Mesenchymal stem cell (in vitro differentiated cells and primary cell): ENCODE measurements around the gene PTPRN2.

ENCODE experiments used
- DNase-seq: peaks from one replicate; pipeline ENCODE4 v3.0.0-alpha.2; 2013
- H2AFZ ChIP-seq: one replicate; pipeline ENCODE4 v1.6.1; 2013; ENCODE audit warnings: low read depth, mild to moderate bottlenecking, control low read depth, inconsistent platforms, low read length, moderate library complexity
- H2AK5ac ChIP-seq: 2 replicates; pipeline ENCODE4 v1.6.1; 2013; ENCODE audit warnings: low read length, moderate library complexity, mild to moderate bottlenecking, inconsistent platforms; ENCODE audit not compliant: severe bottlenecking
- H2BK120ac ChIP-seq: one replicate; pipeline ENCODE4 v1.6.1; 2013; ENCODE audit warnings: low read depth, mild to moderate bottlenecking, inconsistent platforms, low read length, moderate library complexity
- H2BK12ac ChIP-seq, 2 experiments: one replicate each; pipeline ENCODE4 v1.6.1; 2013; ENCODE audit warnings: inconsistent platforms in 2 of 2, low read length in 2 of 2, mild to moderate bottlenecking in 2 of 2, moderate library complexity in 2 of 2, control low read depth in 1 of 2
- H2BK15ac ChIP-seq: one replicate; pipeline ENCODE4 v1.6.1; 2013; ENCODE audit warnings: mild to moderate bottlenecking, low read depth, inconsistent platforms; ENCODE audit not compliant: poor library complexity, severe bottlenecking
- H2BK5ac ChIP-seq: 2 replicates; pipeline ENCODE4 v1.6.1; 2013; ENCODE audit warnings: low read depth, mild to moderate bottlenecking, low read length, control low read depth, inconsistent platforms; ENCODE audit not compliant: poor library complexity, severe bottlenecking
- H3K14ac ChIP-seq, 2 experiments: one replicate each; pipeline ENCODE4 v1.6.1; 2013; ENCODE audit warnings: inconsistent platforms in 2 of 2, low read length in 2 of 2, control low read depth in 1 of 2, mild to moderate bottlenecking in 1 of 2, moderate library complexity in 1 of 2
- H3K18ac ChIP-seq, 2 experiments: one replicate each; pipeline ENCODE4 v1.6.1; 2013; ENCODE audit warnings: inconsistent platforms in 2 of 2, low read length in 2 of 2, control low read depth in 1 of 2, low read depth in 1 of 2, mild to moderate bottlenecking in 1 of 2
- H3K23ac ChIP-seq, 2 experiments: one replicate each; pipeline ENCODE4 v1.6.1; 2013; ENCODE audit warnings: inconsistent platforms in 2 of 2, low read length in 2 of 2, mild to moderate bottlenecking in 2 of 2, moderate library complexity in 2 of 2, control low read depth in 1 of 2
- H3K27ac ChIP-seq: 2 replicates; pipeline ENCODE4 v1.5.1; 2013; ENCODE audit warnings: mild to moderate bottlenecking, moderate library complexity, low read length, control low read depth, inconsistent platforms; ENCODE audit not compliant: poor library complexity, severe bottlenecking
- H3K27me3 ChIP-seq, 2 experiments: 2 replicates each; pipeline versions ENCODE4 v1.6.1 to v1.7.0; 2013; ENCODE audit warnings: low read length in 2 of 2, mild to moderate bottlenecking in 2 of 2, moderate library complexity in 2 of 2, control low read depth in 1 of 2, inconsistent platforms in 1 of 2; ENCODE audit not compliant: control insufficient read depth in 1 of 2, insufficient read depth in 1 of 2
- H3K36me3 ChIP-seq, 2 experiments: 2 replicates each; pipeline versions ENCODE4 v1.6.1 to v1.7.0; 2013; ENCODE audit warnings: low read length in 2 of 2, control low read depth in 1 of 2, inconsistent platforms in 1 of 2, low read depth in 1 of 2, mild to moderate bottlenecking in 1 of 2; ENCODE audit not compliant: insufficient read depth in 2 of 2, control insufficient read depth in 1 of 2
- H3K4ac ChIP-seq, 2 experiments: one replicate each; pipeline ENCODE4 v1.6.1; 2013; ENCODE audit warnings: inconsistent platforms in 2 of 2, low read length in 2 of 2, mild to moderate bottlenecking in 2 of 2, moderate library complexity in 2 of 2, control low read depth in 1 of 2, low read depth in 1 of 2
- H3K4me1 ChIP-seq: 2 replicates; pipeline ENCODE4 v1.6.1; 2013; ENCODE audit warnings: low read depth, low read length, control low read depth; ENCODE audit not compliant: control insufficient read depth, insufficient read depth
- H3K4me2 ChIP-seq: 2 replicates; pipeline ENCODE4 v1.6.1; 2013; ENCODE audit warnings: low read length, mild to moderate bottlenecking, inconsistent platforms; ENCODE audit not compliant: poor library complexity, severe bottlenecking
- H3K4me3 ChIP-seq, 2 experiments: 2 replicates each; pipeline versions ENCODE4 v1.5.1 to v1.7.0; 2013; ENCODE audit warnings: low read length in 2 of 2, mild to moderate bottlenecking in 2 of 2, control low read depth in 1 of 2, low read depth in 1 of 2; ENCODE audit not compliant: insufficient read depth in 1 of 2
- H3K79me1 ChIP-seq: replicated peaks from 2 replicates; pipeline ENCODE4 v1.6.1; 2013; ENCODE audit warnings: mild to moderate bottlenecking, control low read depth, low read length, inconsistent platforms; ENCODE audit not compliant: poor library complexity, severe bottlenecking
- H3K9ac ChIP-seq: 2 replicates; pipeline ENCODE4 v1.7.0; 2013; ENCODE audit warnings: mild to moderate bottlenecking, low read length, moderate library complexity
- H3K9me3 ChIP-seq: 2 replicates; pipeline ENCODE4 v1.7.0; 2013; ENCODE audit warnings: mild to moderate bottlenecking, low read length; ENCODE audit not compliant: control insufficient read depth
- H4K8ac ChIP-seq: one replicate; pipeline ENCODE4 v1.6.1; 2013; ENCODE audit warnings: inconsistent platforms, mild to moderate bottlenecking, low read length, moderate library complexity
- H4K91ac ChIP-seq: one replicate; pipeline ENCODE4 v1.6.1; 2013; ENCODE audit warnings: mild to moderate bottlenecking, low read length, inconsistent platforms
- WGBS: methylation state at CpG from one replicate; pipeline ENCODE4 v1.1.7; 2013; ENCODE audit warnings: mixed read lengths; 5-methylcytosine and 5-hydroxymethylcytosine counted together

PTPRN2 gene

DNA sequence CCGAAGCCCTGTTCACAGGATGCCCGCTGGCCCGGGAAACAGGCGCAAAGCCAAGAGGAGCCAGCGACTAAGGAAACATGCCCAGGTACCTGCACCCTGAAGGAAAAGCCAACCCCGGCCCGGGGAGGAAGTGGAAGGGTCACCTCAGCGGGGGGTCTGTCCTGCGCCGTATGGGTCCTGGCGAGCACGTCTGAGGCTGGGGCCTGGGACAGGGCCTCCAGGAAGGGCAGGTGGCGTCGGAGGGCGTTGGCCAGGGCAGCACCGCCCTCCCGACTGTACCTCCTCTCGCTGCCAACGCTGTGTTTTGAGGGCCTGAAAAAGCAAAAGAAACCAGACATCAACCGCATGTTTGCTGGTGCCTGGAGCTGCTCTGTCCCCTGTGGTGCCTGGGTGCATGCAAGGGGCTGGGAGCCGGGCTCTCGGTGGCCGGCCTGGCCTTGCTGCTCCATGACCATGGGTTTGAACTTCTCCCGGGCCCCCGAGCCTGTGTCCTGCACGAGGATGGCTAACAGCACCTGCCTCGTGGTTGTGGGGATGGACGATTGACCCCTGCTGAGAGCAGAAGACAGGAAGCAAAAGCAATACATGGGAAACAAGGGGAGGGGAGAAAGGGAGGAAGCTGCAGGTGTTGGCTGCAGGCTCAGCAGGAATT is 395.3 kb downstream of the PTPRN2 start:
- no peak overlapping the region for H2BK15ac ChIP-seq
- H2AFZ ChIP-seq: no peak overlapping the region
- H2BK12ac ChIP-seq: no peak overlapping the region
- 83% methylated on average over 28 of the region's 28 CpGs for WGBS
- no peak overlapping the region for H3K4ac ChIP-seq
- DNase-seq: no peak
- H4K91ac ChIP-seq: no peak overlapping the region
- H3K79me1 ChIP-seq: no peaks in the 10 kb centered on the region
- no peak overlapping the region for H2BK5ac ChIP-seq
- no peaks in the 10 kb centered on the region for H3K27me3 ChIP-seq
- H4K8ac ChIP-seq: no peak overlapping the region
- H3K4me2 ChIP-seq: no peak overlapping the region
- H2AK5ac ChIP-seq: no peak overlapping the region
- H3K27ac ChIP-seq: no peak overlapping the region
- no peak overlapping the region for H3K4me3 ChIP-seq
- H3K4me1 ChIP-seq: no peaks in the 10 kb centered on the region
- H3K36me3 ChIP-seq: no peaks in the 10 kb centered on the region
- no peak overlapping the region for H3K18ac ChIP-seq
- H3K9me3 ChIP-seq: peaks cover 15% of the 10 kb centered on the region
- H2BK120ac ChIP-seq: no peak overlapping the region
- no peak overlapping the region for H3K14ac ChIP-seq
- no peak overlapping the region for H3K9ac ChIP-seq
- no peak overlapping the region for H3K23ac ChIP-seq

DNA sequence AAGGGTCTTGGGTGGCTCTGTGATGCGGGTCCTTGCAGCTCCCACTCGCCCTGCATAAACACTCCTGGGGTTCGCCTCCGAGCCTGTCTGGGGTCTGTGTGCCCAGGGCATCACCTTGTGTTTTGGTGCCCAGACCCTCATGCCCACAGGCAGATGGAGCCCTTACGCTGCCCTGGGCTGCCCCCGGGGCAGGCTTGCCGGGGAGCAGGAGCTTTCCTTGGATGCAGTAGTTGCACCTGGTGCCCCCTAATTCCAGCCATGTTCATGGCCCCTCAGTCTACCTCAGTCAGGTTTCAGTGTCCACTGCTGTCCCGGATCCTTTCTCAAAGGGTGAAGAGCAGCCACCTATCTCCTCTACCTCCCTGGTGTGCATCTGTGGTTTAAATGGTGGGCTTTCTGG is 396.0 kb downstream of the PTPRN2 start:
- H2AK5ac ChIP-seq: no peak overlapping the region
- no peak overlapping the region for H3K4me2 ChIP-seq
- H3K4ac ChIP-seq: no peak overlapping the region
- H4K8ac ChIP-seq: no peak overlapping the region
- H3K79me1 ChIP-seq: no peaks in the 10 kb centered on the region
- DNase-seq: no peak
- H2AFZ ChIP-seq: no peak overlapping the region
- no peak overlapping the region for H2BK5ac ChIP-seq
- H3K9ac ChIP-seq: no peak overlapping the region
- H4K91ac ChIP-seq: no peak overlapping the region
- no peak overlapping the region for H3K27ac ChIP-seq
- no peaks in the 10 kb centered on the region for H3K27me3 ChIP-seq
- H3K23ac ChIP-seq: no peak overlapping the region
- no peak overlapping the region for H2BK15ac ChIP-seq
- H3K36me3 ChIP-seq: no peaks in the 10 kb centered on the region
- H3K9me3 ChIP-seq: peaks cover 17% of the 10 kb centered on the region
- no peak overlapping the region for H3K4me3 ChIP-seq
- no peaks in the 10 kb centered on the region for H3K4me1 ChIP-seq
- H3K18ac ChIP-seq: no peak overlapping the region
- no peak overlapping the region for H2BK12ac ChIP-seq
- WGBS: 91% methylated on average over 7 of the region's 8 CpGs
- no peak overlapping the region for H2BK120ac ChIP-seq
- H3K14ac ChIP-seq: no peak overlapping the region

DNA sequence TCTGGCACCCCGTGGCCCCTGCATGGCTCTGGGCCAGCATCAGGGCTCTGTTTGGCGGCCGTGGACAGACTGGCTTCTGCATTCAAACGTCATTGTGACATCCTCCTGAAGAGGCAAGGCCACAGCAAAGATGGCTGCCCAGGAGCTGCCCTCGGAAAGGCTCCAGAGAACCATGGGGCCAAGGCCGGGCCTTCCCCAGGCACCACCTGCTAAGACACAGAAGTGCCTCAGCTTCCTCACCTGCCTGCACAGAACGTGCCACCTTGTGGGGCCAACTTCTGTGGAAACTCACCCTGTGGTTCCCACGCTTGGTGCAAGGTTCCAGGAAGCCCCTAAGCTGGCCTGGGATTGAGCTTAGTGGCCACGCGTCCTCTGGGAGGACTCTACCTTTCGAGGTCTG is 396.9 kb downstream of the PTPRN2 start:
- no peak overlapping the region for H2AFZ ChIP-seq
- H2BK15ac ChIP-seq: no peak overlapping the region
- H3K18ac ChIP-seq: no peak overlapping the region
- no peak overlapping the region for H3K4me2 ChIP-seq
- no peak for DNase-seq
- H3K4ac ChIP-seq: no peak overlapping the region
- no peak overlapping the region for H3K23ac ChIP-seq
- no peak overlapping the region for H3K27ac ChIP-seq
- H3K79me1 ChIP-seq: no peaks in the 10 kb centered on the region
- no peak overlapping the region for H3K9ac ChIP-seq
- H2BK5ac ChIP-seq: no peak overlapping the region
- no peaks in the 10 kb centered on the region for H3K36me3 ChIP-seq
- no peaks in the 10 kb centered on the region for H3K4me1 ChIP-seq
- no peak overlapping the region for H4K91ac ChIP-seq
- peaks cover 12% of the 10 kb centered on the region for H3K9me3 ChIP-seq
- no peak overlapping the region for H2BK12ac ChIP-seq
- no peaks in the 10 kb centered on the region for H3K27me3 ChIP-seq
- no peak overlapping the region for H4K8ac ChIP-seq
- H2BK120ac ChIP-seq: no peak overlapping the region
- no peak overlapping the region for H3K4me3 ChIP-seq
- 66% methylated on average over 11 of the region's 11 CpGs for WGBS
- no peak overlapping the region for H3K14ac ChIP-seq
- H2AK5ac ChIP-seq: no peak overlapping the region

DNA sequence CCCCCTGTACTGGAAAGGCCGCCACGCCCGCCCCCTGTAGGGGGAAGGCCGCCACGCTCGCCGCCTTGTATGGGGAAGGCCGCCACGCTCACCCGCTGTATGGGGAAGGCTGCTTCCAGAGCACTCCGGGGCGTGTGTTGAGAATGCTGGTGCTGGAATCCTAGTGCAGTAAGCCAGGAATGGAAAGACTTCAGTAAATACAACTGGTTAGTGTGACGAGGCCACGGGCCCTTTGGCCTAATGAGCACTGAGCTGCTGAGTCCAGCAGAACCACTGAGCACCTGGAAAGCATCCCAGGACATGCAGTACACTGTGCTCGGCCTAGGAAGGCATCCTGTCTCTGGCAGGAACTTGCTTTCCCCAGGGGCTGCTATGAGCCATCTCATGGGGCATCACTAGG is 398.9 kb downstream of the PTPRN2 start:
- no peak for DNase-seq
- no peak overlapping the region for H2AK5ac ChIP-seq
- H3K4ac ChIP-seq: no peak overlapping the region
- H2BK5ac ChIP-seq: no peak overlapping the region
- WGBS: 80% methylated on average over 15 of the region's 15 CpGs
- no peak overlapping the region for H2AFZ ChIP-seq
- no peak overlapping the region for H4K8ac ChIP-seq
- no peak overlapping the region for H3K14ac ChIP-seq
- no peak overlapping the region for H2BK15ac ChIP-seq
- no peak overlapping the region for H3K4me2 ChIP-seq
- no peaks in the 10 kb centered on the region for H3K79me1 ChIP-seq
- no peaks in the 10 kb centered on the region for H3K36me3 ChIP-seq
- H2BK120ac ChIP-seq: no peak overlapping the region
- no peak overlapping the region for H3K23ac ChIP-seq
- H3K4me1 ChIP-seq: no peaks in the 10 kb centered on the region
- H3K9ac ChIP-seq: no peak overlapping the region
- peaks cover 10% of the 10 kb centered on the region for H3K9me3 ChIP-seq
- H3K4me3 ChIP-seq: no peak overlapping the region
- H3K27ac ChIP-seq: no peak overlapping the region
- no peaks in the 10 kb centered on the region for H3K27me3 ChIP-seq
- H4K91ac ChIP-seq: peak overlapping the region; percentile 48
- no peak overlapping the region for H2BK12ac ChIP-seq
- no peak overlapping the region for H3K18ac ChIP-seq
